ENCODE data around the gene INPP4B.

Gene INPP4B

GRCh38 chr4:142473960-142474338 is 372.2 kb downstream of the INPP4B start:
- DNase-seq (ENCODE audit: low read depth in 2 of 2), result no peak

- DNase-seq (ENCODE audit: low read depth in 2 of 2), result no peak
Observed at GRCh38 chr4:142473218-142473959, 372.7 kb downstream of the INPP4B start.

- no peak for DNase-seq (ENCODE audit: low read depth in 2 of 2)
Observed at GRCh38 chr4:142467088-142467487, 379.0 kb downstream of the INPP4B start.

- DNase-seq (ENCODE audit: low read depth in 2 of 2), result no peak
Observed at GRCh38 chr4:142465526-142465925, 380.6 kb downstream of the INPP4B start.

GRCh38 chr4:142463206-142463605 is 382.9 kb downstream of the INPP4B start:
- no peak for DNase-seq (ENCODE audit: low read depth in 2 of 2)

DNA sequence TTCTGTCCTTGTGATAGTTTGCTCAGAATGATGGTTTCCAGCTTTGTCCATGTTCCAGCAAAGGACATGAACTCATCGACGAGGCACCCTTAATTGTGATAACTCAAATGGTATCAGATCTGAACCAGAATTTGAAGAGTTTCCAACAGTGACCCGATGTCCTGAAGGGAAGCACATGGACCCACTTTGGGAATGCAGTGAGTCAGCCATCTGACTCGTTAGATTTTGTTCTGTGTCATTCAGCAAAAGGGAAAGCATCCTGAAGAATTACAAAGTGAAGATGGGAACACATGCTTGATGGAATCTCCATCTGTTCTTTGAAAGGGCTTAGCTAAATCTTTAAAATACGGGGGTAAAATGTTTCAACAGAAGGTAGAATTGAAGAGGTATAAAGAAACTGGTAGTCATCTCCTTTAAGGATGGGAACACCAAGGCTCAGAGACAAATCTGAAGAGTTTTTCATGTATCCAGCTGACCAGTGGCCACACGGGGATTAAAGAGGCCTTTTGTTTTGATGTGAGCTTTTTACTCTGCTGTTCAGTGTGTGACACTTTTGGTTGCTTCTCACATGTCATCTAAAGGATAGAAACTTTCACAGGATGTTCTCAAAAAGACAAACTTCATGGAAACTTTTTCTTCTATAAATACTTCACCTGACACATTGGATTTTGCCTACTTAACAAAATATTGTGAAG is 393.8 kb downstream of the INPP4B start:
- DNase-seq (ENCODE audit: low read depth in 2 of 2), result no peak

DNA sequence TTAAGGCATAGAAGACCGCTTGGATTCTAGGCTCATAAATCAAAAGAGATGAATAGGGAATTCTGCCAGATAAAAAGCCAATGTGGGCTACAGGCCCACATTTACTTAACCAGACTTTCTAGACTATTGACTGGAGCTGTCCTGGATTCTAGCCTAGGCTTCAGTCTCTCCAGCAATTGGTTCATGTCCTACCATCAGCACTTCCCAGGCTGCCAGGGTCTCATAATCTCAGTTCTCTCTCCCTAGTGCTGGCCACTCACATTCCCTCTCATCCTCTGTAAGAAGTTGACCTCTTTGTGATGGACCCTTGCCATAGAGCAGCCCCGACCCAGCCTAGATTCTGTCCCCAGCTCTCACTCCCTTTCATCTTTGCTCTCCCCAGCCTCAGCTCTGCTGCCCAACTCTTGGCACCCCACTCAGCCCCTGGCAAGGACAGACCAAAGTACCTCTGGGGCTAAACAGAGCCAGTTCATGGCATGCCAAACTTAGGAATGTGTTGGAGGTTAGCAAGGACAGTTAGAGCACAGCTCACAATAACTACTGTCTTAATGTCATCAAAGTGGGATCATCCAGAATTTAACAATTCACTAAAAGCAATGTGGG is 396.2 kb downstream of the INPP4B start:
- no peak for DNase-seq (ENCODE audit: low read depth in 2 of 2)

- no peak for DNase-seq (ENCODE audit: low read depth in 2 of 2)
Observed at GRCh38 chr4:142447009-142447408, 399.1 kb downstream of the INPP4B start.

DNA sequence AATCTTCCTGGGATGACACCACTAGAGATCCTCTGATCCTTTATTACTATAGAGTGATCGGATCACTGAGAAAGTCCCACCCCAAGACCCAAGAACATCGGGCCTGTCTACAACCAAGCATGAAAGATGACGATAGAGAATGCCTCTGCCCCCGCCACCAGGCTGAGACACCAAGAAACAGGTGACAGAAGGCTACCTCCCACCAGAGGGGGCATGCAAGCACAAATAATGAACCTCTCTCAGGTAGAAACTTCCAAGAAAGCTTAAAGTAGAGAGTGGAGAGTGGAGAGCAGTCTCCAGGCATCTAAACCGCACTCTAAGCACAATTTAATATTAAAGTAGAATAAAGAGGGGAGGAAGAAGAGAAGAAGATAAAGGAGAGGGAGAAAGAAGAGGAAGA is 402.6 kb downstream of the INPP4B start:
- DNase-seq (ENCODE audit: low read depth in 2 of 2), result no peak

DNA sequence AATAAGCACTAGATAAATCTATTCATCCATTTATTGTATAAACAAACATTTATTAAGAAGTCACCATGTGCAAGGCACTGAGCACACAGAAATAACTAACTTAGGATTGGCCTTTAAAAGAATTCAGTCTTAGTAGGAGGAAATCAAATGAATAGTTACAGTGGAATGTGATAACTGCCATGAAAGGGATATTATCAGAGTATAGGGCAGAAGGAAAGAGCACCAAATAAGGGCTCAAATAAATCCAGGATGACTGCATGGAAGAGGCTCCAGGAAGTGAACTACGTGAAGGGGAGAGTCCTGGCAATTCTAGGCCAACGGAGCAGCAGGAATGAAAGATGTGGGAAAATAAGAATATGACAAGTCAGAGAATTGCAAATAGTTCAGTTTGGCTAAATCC is 406.0 kb downstream of the INPP4B start:
- DNase-seq (ENCODE audit: low read depth in 2 of 2), result no peak

DNA sequence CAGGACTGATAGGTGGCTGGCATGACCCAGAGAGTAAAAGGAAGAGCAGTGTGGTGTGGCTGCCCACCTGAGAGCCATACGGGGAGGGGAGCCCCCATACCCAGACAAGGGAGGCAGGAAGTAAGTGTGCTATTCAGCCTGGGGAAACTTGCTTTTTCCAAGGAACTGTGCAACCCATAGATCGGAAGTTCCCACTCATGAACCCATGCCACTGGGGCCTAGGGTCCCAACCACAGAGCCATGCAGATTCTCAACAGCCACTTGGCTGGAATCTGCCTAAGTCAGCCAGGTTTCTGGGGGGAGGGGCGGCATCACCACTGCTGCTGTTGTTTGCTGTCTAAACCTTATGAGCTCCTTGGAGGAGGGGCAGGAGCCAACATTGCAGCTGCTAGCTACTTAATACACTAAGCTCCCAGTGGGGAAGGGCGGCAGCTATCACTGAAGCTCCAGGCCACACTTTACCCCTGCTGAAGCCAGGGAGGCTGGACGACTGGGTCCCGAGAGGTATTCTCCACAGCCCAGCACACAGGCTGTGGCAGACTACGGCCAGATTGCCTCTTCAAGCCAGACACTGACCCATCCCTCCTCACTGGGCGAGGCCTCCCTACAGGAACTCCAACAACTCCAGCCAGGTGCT is 410.4 kb downstream of the INPP4B start:
- no peak for DNase-seq (ENCODE audit: low read depth in 2 of 2)

GRCh38 chr4:142434519-142435224 is 411.4 kb downstream of the INPP4B start:
- DNase-seq (ENCODE audit: low read depth in 2 of 2), result no peak

DNA sequence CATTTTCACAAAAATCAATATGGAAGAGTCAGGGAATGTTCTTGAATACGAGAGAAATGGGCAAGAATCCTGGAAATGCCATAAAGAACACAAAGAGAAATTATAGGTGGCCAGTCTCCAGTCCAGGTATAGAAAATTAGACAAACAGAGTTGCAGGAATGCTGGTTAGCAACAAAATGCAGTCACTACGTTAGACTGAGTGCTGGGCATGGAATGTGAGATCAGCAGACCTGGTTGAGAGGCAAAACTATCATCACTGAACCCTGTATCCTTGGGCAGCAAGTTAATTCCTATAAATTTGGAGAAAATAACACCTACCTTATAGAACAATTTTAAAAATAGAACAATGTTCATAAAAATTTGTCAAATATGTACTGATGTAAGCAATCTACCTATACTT is 417.4 kb downstream of the INPP4B start:
- DNase-seq (ENCODE audit: low read depth in 2 of 2), result no peak

DNA sequence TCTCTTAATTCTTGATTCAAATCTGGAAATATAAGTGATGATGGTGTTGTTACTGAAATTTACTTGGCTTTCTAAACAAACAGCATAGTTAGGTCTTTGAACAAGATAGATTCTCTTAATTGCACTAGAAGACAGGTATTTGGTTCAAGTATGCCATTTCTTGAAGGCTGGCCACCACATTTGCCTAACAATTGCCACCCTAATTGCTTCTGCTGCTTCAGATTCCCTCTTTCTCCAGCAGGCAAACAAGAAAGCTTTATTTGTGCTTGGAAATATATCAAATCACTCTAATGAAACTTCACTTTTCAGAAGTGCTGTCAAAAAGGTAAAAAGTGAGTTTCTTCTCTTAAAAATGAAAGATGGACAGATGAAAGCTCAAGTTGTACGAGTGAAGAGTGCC is 418.6 kb downstream of the INPP4B start:
- DNase-seq (ENCODE audit: low read depth in 2 of 2), result no peak

- DNase-seq (ENCODE audit: low read depth in 2 of 2), result no peak
Observed at GRCh38 chr4:142423861-142424260, 422.2 kb downstream of the INPP4B start.

DNA sequence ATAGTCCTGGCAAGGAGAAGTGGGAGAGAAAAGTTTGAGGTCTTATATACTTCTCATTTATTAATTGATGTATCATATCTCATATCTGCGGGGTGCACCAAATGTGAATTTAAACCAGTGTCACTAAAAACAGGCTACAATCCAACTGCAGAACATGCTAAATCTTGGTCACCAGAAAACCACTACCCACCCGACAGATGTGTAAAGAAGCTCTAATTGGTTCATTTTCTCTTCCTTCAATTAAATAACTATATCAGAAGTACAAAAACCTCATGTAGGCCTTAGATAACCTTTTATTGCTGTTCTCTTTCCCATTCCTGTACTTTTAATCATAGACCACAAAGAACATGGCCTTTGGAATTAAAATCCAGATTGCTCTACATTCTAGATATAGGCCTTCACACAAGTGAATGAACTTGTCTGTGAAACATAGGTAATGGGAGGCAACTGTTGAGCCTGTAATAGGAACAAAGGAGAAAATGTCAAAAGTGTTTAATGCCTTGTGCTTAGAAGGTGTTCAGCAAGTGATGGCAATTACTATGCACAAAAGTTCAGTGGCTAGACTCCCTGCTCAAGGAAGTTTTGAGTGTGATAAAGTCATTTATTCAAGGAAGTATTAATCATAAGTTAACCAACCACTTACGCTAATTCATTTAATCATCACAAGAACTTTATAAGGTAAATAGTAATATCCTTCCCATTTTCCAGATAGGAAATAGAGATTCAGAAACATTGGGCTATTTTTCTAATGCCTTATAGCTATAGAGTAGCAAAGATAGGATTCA is 425.6 kb downstream of the INPP4B start:
- no peak for DNase-seq (ENCODE audit: low read depth in 2 of 2)

GRCh38 chr4:142419712-142420111 is 426.4 kb downstream of the INPP4B start:
- DNase-seq (ENCODE audit: low read depth in 2 of 2), result no peak

DNA sequence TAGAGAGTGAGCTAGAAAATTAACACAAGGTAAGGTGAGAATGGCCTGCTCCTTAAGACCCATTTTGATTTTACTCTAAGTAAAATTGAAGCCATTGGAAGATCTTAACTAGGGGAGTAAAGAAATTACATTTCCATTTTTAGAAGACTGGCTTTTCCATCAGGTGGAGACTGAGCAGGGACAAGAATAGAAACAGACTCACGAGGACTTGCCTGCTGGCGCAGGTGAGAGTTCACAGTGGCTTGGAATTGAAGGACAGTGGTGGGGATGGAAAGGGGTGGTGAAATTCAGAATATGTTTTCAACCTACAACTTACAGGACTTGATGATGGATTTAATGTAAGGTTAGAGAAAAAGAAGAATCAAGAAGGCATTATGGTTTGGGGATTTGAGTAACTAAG is 427.4 kb downstream of the INPP4B start:
- DNase-seq (ENCODE audit: low read depth in 2 of 2), result no peak

DNA sequence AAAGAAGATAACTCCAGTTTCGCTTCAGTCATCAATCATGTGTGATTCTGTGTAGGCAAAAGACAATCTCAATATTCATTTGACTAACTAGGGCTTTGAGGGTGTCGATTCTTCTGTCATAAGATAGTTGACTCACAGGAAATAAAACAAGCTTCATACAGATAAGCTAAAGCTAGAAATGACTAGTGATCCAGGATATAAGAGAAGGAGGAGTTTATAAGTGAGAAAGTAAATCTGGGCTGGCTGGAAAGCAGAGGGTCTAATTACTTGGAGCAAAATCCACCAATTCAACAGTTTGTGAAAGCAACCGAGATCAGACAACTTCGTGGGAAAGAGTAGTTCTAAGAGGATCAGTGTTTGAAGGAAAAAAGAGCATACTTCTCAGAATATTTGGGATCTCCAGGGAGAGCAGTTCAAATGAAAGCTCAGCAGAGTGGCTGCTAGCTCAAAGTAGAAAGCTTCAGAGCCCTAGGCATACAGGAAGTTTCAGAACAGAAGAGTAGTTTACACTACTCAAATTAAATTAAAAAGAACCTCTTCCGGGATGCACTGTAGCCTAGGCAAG is 429.3 kb downstream of the INPP4B start:
- no peak for DNase-seq (ENCODE audit: low read depth in 2 of 2)

GRCh38 chr4:142416121-142416520 is 430.0 kb downstream of the INPP4B start:
- no peak for DNase-seq (ENCODE audit: low read depth in 2 of 2)
